Neural crest cell (in vitro differentiated cells): ENCODE data around the gene SORBS2. TPM values are rescaled to one million over a fixed set of nuclear protein-coding genes. Genes with fewer than 3 reads are reported as not detected.

ENCODE experiments used
- DNase-seq: peaks from one replicate; pipeline ENCODE4 v3.0.0; 2021; ENCODE audit warnings: low read depth, mixed read lengths, low spot score
- H3K27ac Mint-ChIP-seq: one replicate; pipeline ENCODE4 v1.8.0; 2021; ENCODE audit warnings: mild to moderate bottlenecking, mixed read lengths; ENCODE audit not compliant: unreplicated experiment
- H3K27me3 Mint-ChIP-seq: 2 replicates; pipeline ENCODE4 v1.8.0; 2021; ENCODE audit warnings: low read depth, mild to moderate bottlenecking, mixed read lengths
- H3K36me3 Mint-ChIP-seq: 2 replicates; pipeline ENCODE4 v1.8.0; 2021; ENCODE audit warnings: low read depth, mild to moderate bottlenecking, mixed read lengths
- H3K4me1 Mint-ChIP-seq: 2 replicates; pipeline ENCODE4 v1.8.0; 2021; ENCODE audit warnings: mixed read lengths
- H3K4me3 Mint-ChIP-seq: one replicate; pipeline ENCODE4 v1.8.0; 2021; ENCODE audit warnings: mild to moderate bottlenecking, mixed read lengths
- H3K9me3 Mint-ChIP-seq: 2 replicates; pipeline ENCODE4 v1.8.0; 2021; ENCODE audit warnings: mixed read lengths
- CTCF ChIP-seq: fragments of 200-600 bp; sonication (generic); conservative IDR thresholded peaks from 2 replicates; pipeline ENCODE4 v1.5.0; 2021; ENCODE audit warnings: antibody characterized with exemption, mild to moderate bottlenecking
- total RNA-seq: library from RNA; stranded (reverse); gene quantifications from 2 replicates; pipeline ENCODE4 v1.2.1, GENCODE V29; 2021

The SORBS2 gene
- total RNA-seq, 1 donor from 2014 or later, result 42.3 TPM

GRCh38 chr4:185713272-185713671, 98.7 kb downstream of the SORBS2 start:
- no peak overlapping the region for H3K27ac Mint-ChIP-seq
- no peak for TF ChIP-seq CTCF
- peaks cover 40% of the 10 kb centered on the region for H3K4me1 Mint-ChIP-seq
- H3K4me3 Mint-ChIP-seq, result no peak overlapping the region
- H3K36me3 Mint-ChIP-seq, result no peaks in the 10 kb centered on the region
- no peak for DNase-seq
- no peaks in the 10 kb centered on the region for H3K27me3 Mint-ChIP-seq
- H3K9me3 Mint-ChIP-seq, result no peaks in the 10 kb centered on the region

GRCh38 chr4:185712350-185713024, 99.5 kb downstream of the SORBS2 start:
- Mint-ChIP-seq H3K27me3 (no peaks in the 10 kb centered on the region), H3K9me3 (peaks cover 2% of the 10 kb centered on the region), H3K27ac (no peak overlapping the region), H3K4me3 (no peak overlapping the region), H3K4me1 (peaks cover 36% of the 10 kb centered on the region), H3K36me3 (no peaks in the 10 kb centered on the region)
- no peak for DNase-seq
- TF ChIP-seq CTCF, result no peak

GRCh38 chr4:185711726-185712125, 100.3 kb downstream of the SORBS2 start:
- peak overlapping the region; percentile 41 for H3K27ac Mint-ChIP-seq

GRCh38 chr4:185710487-185710995, 101.5 kb downstream of the SORBS2 start:
- Mint-ChIP-seq H3K36me3 (peaks cover 3% of the 10 kb centered on the region), H3K27ac (peak overlapping the region; percentile 83), H3K4me1 (peaks cover 25% of the 10 kb centered on the region), H3K4me3 (no peak overlapping the region), H3K27me3 (no peaks in the 10 kb centered on the region), H3K9me3 (peaks cover 10% of the 10 kb centered on the region)
- DNase-seq, result no peak
- TF ChIP-seq CTCF, result no peak

More at GRCh38 chr4:185711726-185712125, 100.3 kb downstream of the SORBS2 start:
- Mint-ChIP-seq H3K9me3 (peaks cover 3% of the 10 kb centered on the region), H3K4me1 (peaks cover 29% of the 10 kb centered on the region), H3K27me3 (no peaks in the 10 kb centered on the region), H3K36me3 (no peaks in the 10 kb centered on the region), H3K4me3 (no peak overlapping the region)
- TF ChIP-seq CTCF, result no peak
- no peak for DNase-seq

- peaks cover 3% of the 10 kb centered on the region for H3K36me3 Mint-ChIP-seq
- peaks cover 10% of the 10 kb centered on the region for H3K9me3 Mint-ChIP-seq
- no peak for DNase-seq
- H3K4me3 Mint-ChIP-seq, result no peak overlapping the region
- H3K4me1 Mint-ChIP-seq, result peaks cover 25% of the 10 kb centered on the region
- no peak for TF ChIP-seq CTCF
- H3K27me3 Mint-ChIP-seq, result no peaks in the 10 kb centered on the region
- H3K27ac Mint-ChIP-seq, result peak overlapping the region; percentile 17
Observed at GRCh38 chr4:185709802-185710486, 102.0 kb downstream of the SORBS2 start.
